ENCODE measurements around the gene NOL4L. TPM values are rescaled to one million over a fixed set of nuclear protein-coding genes. Genes with fewer than 3 reads are reported as not detected.
"Not testable (repeated sequence)": the region's sequence is repeated elsewhere in the genome, so short reads cannot be mapped to it uniquely, and the experiment has no call there.

Gene NOL4L
- polyA plus RNA-seq, 12 donors, result 11.4 to 25.8 (median 15.8) TPM; not detected in 1

DNA sequence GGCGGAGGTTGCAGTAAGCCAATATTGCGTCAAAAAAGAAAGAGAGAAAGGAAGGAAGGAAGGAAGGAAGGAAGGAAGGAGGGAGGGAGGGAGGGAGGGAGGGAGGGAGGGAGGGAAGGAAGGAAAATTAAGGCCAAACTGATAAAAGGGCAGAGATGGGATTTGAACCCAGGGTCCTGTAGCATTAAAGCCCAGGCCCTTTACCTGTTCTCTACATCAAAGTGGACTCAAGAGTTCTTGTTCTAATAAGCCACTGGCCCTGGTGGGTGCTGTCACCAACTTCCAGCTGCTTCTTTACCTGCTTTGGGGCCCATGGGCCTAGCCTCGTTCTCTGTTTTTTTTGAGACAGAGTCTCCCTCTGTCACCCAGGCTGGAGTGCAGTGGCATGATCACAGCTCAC lies 7.1 kb downstream of the NOL4L start:
- not testable (repeated sequence) for DNase-seq

DNA sequence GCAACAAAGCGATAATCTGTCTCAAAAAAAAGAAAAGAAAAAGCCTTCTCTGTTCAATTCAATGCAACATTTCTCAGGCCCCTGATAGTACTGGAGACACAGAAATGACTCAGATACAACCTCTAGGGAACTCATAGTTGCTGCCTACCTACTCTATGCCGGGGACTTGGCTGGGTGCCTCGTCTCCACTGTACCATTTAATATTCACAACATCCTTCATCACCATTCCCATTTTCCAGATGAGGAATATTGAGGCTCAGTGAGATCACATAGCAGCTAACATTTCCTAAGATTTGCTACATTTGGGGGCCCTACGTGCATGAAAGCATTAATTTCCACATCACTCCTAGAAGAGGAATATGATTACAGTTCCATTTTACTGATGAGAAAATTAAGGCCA lies 7.5 kb downstream of the NOL4L start:
- no peak for DNase-seq

DNA sequence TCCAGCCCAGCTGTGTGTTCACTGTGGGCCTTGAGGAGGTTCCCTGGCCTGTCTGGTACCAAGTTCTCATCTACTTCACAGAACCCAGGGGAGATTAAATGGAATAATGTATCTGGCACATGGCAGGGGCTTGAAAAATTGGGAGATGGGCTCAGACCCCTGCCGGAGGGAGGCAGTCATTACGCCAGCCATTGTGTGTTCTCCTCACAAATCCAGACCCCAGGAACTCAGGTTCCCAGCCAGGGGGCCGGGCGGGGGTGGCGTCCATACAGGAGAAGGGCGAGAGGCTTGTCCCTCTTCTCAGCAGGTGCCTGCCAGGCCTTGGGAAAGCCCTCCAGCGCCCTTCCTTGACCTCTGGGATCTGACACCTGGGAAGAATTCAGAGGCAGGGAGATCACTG lies 8.1 kb downstream of the NOL4L start:
- DNase-seq, result no peak

DNA sequence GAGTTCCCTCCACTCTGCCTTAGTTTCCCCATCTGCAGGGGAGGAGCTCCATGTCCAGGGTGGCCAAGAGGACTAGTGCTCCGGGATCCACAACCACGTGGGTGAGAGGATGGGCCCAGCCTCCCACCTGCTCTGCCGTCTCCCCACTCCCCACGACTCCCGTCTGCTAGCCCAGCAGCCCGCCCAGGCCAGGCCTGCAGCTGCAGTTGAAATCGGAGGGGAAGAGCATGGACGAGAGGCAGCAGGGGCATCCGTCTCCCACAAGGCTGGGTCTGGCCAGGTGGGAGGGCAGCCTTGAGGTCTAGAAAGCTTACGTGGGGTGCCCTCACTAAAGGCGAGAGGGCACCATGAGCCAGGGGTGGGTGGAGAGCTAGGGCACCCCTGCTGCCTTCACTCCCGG lies 8.6 kb downstream of the NOL4L start:
- no peak for DNase-seq

DNA sequence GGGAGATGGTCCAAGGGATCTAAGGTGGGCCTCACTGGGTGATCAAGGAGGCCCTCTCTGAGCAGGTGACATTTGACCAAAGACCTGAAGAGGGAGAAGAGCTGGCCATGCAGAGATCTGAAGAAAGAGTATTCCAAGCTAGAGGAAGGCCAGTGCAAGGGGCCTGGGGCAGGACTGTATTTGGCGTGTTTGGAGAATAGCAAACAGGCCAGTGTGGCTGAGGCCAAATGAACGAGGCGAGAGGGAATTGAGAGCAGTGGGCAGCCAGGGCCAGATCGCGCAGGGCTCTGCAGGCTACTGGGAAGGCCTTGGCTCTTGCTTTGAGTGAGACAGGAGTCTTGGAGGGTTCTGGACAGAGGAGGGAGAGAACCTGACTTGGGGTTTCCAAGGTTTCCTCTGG lies 9.3 kb downstream of the NOL4L start:
- no peak for DNase-seq

DNA sequence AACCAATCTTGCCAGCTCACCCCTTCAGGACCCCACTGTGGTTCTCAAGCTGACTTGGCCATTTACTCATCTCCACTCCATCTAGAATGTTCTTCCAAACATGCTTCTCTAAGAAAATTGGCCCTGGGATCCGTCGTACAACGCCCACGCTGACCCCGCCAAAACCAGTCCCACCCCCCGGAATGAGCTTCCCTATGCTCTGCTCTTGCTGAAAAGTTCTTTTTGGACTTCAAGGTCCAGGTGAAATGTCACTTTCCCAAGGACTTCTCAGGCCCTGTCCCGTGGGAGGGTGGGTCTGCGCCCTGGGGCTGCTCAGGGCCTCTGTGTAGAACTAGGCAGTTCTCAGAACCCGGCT lies 9.9 kb downstream of the NOL4L start:
- no peak for DNase-seq

DNA sequence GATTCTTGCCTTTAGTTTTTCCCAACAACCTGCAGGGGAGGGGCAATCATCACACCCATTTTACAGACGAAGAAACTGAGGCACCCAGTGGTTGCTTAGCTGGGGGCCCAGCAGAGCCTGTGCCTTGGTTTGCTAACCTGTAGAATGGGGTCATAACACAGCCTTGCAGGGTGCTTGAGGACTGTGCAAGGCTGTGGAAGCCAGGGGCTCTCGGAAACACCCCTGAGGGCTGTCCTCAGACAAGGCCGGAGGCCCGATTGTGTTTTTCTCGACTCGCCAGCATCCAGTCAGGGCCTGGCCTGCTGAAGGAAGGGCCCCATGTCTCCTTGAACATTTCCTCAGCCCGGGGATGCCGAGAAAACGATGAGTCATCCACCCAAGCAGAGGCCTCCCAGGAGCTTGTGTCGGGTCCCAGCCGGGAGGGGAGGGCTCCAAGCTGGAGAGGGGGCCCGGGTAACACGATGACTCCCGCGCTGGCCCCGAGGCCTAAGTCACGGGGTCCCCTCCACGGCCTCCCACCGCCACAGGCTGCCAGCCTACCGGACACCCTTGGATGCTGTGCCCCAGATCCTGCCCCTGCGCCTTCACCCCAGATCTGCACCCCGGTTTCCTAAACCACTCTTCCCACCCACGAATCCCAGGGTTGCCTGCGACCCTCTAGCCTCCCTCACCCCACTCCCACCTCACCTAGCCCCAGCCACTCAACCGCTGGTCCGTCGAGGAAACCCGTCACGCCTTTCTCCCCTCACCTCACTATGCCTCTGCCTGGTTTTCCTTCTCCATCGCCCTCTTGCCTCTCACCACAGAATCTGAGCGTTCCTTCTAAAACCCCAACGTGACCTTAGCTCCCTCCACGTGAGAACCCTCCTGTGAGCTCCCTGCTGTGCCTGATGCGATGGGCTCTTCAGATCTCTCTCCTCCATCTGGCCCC lies 10.6 kb downstream of the NOL4L start:
- no peak for DNase-seq

DNA sequence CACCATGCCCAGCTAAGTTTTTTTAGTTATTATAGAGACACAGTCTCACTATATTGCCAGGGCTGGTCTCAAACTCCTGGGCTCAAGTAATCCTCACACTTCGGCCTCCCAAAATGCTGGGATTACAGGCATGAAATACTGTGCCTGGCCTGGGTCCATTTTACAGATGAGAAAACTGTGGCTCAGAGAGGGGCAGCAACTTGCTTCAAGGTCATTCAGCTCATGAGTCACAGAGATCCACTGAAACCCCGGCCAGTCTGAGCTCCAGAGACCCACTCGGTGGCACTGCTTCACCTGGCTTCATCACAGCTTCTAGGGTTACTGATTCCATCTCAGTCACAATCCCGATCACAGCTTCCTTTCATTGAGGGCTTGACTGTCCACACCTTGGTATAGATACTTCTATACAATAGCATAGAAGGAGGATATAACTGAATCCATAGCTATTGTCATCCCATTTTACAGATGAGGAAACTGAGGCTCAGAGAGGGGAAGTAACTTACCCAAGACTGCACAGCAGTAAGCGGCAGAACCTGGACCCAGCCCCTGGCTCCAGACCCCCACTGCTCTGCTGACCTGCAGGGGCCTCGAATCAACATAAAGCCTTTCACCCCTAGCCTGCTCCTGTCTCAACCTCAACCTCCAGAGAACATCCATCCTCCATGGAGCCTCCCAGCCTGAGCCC lies 11.8 kb downstream of the NOL4L start:
- no peak for DNase-seq

DNA sequence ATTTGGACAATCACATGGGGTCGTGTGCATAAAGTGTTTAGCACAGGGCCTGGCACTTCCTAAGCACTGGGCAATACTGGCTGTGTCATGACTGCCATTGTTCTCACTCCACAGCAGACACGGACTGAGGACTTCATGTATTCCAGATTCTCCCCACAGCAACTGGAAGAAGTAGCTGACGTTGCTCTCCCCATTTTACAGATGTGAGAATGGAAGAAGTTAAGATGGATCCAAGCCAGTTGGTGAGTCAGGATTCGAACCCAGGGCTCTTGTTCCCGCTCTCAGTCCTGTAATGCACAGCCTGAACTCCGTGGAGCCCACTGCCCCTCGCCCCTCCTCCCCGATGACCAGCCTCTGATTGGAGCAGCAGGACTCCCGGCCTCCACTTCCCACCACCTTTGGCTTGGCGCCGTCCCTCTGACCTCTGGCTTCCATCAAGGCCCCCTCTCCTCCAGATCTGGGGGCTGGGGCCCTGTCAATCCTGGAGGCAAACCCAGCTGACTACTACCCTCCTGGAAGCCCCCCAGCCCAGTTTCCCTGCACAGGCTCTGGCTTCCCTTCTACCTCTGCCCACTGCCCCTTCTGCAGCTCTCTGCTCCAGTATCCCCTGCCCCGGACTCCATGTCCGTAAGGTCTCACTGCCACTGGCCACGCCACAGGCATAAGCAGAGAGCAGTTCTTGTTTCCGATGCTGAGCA lies 12.7 kb downstream of the NOL4L start:
- no peak for DNase-seq

DNA sequence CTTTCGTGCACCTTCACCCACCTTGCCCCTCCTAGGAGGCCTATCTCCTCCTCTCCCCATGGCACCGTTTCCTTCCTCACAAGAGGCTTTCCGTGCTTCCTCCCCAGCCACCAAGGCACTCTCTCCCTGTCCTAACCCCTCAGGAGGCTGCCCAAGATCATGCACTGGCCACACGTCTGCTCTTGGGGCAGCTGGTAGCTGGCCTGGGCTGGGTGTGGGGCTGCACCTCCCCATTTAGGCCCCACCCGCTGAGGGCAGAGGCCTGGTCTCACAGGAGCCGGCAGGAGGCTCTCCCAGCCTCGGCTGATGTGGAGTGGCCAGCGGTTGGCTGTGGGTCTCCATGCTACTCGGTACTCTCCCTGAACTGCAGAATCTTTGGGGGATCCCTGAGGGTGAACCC lies 13.6 kb downstream of the NOL4L start:
- no peak for DNase-seq

DNA sequence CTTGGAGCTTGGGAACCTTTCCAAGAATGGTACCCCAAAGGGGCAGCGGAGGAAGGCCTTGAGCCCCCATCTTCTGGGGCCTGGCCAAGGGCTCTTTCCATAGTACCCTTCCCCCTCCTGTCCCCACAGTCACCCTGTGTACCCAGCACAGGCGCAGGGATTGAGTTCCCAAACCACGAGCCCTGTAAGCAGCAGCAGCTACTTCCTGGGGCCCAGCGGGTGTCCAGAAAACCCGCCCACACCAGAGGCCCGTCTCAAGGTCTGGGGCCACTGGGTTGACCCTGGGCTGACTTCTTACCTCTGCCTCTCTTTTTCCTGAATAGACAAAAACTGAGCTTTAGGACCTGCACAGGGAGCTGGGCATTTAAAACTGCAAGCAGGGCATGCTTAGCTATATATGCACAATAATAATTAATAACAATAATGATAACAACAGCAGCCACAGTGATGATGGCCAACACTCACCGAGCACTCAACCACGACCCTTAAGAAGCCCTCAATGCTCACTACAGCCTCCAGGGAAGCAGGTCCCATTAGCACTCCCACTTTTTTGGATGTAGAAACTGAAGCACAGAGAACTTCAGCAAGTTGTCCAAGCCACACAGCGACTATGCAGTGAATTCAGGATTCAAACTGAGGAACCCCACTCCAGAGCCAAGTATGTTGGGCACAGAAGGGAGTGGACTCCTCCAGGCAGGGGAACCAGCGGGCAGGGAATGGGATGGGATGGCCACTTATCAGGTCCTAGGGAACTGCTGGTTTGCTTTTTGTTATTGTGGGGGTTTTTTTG lies 14.5 kb downstream of the NOL4L start:
- no peak for DNase-seq

DNA sequence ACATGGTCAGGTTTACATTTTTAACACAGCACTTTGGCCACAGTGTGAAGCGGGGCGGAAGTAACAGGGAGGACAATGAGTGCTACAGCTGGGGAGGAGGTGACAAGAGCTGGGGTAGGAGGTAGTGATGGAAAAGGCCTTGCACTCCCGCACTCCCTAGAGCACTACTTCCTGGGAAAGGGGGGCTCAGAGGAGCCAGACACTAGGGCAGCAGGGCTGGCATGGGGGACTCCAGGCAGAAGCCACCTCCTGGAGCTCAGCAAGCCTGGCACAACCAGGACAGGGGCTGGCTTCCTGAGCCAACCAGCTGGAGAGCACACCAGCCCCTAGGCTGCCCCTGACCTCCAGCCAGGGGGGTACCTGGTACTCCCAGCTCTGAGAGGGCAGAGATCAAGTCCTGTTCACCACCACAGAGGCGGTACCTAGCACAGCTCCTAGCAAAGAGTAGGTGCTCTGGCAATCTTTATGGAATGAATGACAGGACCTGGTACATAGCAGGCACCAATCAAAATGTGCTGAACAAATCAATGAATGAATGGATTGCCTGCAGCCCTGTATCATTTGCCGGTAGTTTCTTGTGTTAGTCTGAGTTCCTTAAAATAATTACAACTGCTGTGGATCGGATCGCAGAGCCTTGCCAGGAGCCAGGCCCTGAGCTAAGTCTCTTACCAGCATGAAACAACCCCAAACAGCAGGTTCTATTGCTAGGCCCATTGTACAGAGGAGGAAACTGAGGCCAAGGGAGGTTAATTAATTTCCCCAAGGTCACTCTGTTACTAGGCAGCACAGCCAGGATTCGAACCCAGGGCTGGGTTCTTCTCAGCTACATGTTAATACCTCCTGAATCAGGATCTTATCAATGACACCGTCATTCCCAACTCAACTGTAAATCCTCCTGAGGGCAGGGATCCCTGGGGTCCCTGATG lies 15.5 kb downstream of the NOL4L start:
- no peak for DNase-seq

DNA sequence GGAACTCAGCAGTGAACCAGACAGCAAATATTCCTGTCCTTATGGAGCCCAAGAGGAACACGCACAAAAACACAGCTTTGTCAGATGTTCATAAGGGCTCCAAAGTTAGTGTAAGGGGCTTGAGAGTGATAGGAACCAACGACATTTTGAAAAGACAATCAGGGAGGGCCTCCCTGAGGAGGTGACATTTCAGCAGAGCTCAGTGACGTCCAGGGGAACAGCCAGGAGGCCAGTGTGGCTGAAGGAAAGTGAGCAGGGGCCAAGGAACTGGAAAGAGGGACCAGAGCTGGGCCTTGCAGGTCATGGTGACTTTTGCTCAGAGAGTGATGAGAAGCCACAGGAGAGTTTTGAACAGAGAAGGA lies 16.1 kb downstream of the NOL4L start:
- no peak for DNase-seq

DNA sequence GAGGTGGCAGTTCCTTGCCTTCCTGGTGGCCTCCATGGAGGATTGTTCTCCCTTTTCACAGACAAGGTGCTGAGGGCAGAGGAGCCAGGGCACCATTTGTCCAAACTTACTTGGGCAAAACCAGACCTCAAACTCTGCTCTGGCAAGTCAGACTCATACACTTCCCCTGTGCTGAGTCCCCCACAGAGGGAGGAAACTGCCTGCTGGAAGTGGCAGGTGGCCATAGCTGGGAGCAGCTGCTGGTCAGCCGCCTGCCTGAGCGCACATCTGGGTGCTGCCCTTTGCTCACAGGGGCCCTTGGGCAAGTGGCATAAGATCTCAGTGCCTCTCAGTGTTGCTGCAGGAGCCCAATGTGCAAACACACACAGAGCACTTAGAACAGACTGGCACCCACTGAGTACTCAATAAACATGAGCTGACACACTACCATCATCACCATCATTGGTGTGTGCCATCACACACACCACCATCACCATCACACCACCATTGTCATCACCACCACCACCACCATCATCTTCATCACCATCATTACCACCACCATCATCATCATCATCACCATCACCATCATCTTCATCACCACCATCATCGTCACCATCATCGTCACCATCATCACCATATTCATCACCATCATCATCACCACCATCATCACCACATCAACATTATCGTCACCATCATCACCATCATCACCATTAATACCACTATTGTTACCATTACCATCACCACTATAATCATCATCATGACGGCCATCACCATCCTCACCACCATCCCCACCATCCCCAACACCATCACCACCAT lies 17.6 kb downstream of the NOL4L start:
- DNase-seq, result no peak

DNA sequence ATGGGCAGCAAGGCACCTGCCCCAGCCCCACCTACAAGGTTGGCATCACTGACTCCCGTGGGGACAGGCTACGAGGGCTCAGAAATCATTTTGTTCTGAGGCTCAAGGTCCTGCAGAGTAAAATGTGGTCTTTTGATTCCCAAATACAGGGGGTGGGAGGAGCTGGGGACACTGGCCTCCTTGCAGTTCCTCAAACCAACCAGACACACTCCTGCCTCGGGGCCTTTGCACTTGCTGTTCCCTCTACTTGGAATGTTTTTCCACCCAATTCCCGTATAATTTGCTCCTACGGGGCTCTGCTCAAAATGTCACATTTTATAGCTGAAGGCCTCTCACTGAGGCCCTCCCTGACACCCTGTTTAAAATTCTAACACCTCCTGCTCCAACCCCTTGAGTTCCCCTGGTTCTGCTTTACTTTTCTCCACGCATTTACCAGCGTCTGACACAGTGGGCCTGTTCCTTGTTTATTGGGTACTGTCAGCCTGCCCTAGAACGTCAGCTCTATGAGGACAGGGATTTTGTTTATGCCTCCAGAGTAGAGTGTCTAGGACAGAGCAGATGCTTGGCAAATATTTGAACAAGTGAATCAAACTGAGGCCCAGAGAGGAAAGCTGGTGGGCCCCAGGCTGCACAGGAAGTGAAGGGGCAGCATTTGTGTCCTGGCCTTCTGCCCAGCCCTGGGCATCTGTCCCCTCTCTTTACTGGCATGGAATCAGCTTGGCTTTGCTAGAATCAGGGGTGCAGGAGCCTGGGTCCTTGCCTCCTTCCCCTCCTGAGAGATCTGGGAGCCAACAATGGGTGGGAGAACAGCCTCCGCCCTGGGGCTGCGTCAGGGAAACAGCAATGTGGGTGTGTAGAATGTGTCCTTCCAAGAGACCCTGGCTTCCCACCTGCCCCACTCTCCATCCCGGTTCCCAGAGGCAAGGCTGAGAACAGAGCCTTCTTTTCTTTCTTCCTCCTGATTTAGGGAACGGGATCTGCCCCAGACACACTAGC lies 18.5 kb downstream of the NOL4L start:
- DNase-seq, result no peak

DNA sequence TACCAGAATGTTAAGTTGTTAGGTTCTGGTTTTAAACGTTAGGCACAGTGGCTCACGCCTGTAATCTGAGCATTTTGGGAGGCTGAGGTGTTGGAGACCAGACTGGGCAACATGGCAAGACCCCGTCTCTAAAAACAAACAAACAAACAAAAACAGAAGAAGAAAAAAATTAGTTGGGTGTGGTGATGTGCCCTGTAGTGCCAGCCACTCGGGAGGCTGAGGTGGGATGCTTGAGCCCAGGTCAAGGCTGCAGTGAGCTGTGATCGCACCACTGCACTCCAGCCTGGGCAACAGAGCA lies 19.4 kb downstream of the NOL4L start:
- DNase-seq, result no peak

DNA sequence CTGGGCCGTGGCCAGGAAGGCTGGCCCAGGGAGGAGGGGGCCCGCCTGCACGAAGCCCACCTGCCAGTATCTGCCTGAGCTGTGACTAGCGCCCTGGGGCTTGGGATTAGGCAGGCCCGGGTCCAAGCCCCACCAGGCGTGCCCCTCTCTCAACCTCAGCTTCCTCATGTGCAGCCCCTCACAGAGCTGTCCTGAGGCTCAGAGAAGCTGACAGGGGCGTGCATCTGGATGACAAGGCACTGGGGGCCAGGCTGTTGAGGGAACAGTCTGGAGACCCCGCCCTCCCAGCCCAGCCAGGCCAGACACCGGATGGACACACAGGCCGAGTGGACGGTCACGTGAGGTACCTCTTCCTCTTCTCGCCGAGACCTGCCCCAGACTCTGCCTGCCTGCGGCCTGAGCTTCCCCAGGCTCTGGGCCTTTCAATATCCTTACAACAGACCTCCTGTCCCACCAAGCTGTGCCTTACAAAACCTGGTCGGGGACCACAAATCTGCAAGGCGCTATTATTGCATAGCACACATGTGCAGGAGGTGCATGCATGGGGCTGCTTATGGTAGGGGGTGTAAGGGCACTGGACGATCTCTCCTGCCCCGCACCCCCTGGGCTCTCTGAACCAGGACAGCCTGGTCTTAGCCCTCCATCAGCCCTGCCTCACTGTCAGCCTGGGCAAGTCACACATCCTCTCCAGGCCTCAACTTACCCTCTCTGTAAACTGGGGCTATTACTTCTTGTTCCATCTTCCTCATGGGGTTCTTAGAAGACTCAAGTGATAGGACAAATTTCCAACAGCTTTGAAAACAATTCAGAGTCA lies 20.0 kb downstream of the NOL4L start:
- no peak for DNase-seq

DNA sequence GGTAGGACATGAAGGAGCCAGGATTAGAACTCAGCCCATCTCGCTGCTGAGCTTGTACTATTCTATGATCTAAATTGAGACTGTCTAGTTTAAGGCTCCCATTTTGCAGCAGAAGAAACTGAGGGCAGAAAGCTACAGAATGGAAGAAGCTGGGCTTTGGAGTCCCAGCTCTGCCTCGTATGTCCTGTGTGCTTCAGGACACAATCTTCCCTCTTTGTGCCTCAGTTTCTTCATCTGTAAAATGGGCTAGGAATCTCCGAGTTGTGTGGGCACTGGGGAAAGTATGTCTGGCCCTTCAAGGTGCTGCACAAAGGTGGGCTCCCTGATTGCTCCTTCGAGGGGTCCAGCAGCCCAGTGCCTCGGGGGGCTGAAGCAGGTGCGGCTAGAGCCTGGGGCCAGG lies 20.7 kb downstream of the NOL4L start:
- DNase-seq, result no peak
